Retina (tissue), 1 donor: ENCODE data around the gene CDH20.
A peak's percentile ranks its signal among the peaks of the same experiment; 100 is the strongest.

ENCODE experiments used
- DNase-seq: peaks from one replicate; pipeline ENCODE4 v3.0.0-alpha.2; 2016

Gene CDH20

GRCh38 chr18:61428266-61428665 is 95.0 kb downstream of the CDH20 start:
- peak; percentile 68 for DNase-seq

DNA sequence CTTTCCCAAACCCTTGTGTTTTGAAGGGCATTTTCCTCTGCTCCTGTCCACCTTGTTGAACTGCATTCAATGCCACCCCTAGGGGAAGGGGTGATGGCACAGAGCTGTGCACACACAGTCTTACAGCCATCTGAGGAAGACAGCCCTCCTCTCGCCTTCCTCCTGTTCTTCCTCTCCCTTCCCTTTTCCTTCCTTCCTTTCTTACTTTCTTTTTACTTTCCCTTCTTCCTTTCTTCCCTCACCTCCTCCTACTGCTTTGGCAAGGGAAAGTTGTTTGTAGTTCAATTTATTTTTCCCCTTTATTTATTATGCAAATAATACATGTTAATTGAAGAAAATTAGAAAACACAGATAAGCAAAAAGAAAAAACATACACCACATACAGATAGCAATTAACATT is 99.4 kb downstream of the CDH20 start:
- no peak for DNase-seq

GRCh38 chr18:61435064-61435652 is 101.9 kb downstream of the CDH20 start:
- no peak for DNase-seq

GRCh38 chr18:61443081-61443725 is 110.0 kb downstream of the CDH20 start:
- DNase-seq = no peak

- DNase-seq = no peak
Observed at GRCh38 chr18:61448316-61448715, 115.1 kb downstream of the CDH20 start.

- no peak for DNase-seq
Observed at GRCh38 chr18:61459896-61460648, 126.8 kb downstream of the CDH20 start.

DNA sequence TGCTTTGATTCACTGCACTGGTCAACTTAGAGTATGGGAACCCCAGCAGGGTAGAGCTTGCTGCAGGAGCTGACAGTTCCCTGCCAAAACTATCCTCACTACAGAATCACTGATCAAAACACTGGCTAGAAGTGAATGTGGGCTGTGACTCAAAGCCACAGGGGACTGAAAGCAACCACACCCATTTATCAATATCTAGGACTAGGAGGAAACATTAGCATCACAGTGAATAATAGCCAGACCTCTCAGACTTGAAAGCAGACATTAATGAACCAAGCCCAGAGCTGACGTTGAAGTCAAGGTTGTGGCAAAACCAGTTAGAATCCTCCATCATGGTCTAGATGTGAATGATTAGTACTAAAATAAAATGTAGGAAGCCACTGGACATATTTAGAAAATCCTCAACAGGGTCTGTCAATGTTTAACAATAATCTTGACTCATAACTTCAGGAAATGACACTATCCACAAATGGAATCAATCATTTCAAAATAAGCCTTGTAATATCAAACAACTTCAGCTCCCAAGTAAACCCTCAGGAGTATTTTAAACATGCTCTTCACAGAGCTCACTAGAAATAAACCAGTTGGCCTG is 131.4 kb downstream of the CDH20 start:
- no peak for DNase-seq

DNA sequence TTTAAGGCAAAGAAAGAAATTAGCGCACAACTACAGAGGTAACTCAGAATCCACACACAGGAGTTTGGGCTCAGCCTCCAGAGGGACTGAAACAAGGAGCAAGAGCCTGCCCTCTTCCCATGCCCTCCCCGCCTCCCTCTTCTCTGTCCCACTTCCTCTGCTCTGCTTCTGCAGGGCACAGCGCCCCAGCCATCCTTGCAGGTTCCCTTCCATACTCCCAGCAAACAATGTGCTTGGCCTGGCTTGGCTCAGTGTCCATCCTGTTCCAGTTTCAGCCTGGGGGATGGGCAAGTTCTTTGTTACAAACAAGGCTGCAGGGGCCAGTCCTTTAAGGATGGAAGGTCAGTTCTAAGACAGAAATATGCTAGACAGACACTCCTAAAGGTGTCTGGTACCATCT is 133.5 kb downstream of the CDH20 start:
- DNase-seq = no peak

GRCh38 chr18:61470031-61470674 is 136.9 kb downstream of the CDH20 start:
- DNase-seq = peak; percentile 91

DNA sequence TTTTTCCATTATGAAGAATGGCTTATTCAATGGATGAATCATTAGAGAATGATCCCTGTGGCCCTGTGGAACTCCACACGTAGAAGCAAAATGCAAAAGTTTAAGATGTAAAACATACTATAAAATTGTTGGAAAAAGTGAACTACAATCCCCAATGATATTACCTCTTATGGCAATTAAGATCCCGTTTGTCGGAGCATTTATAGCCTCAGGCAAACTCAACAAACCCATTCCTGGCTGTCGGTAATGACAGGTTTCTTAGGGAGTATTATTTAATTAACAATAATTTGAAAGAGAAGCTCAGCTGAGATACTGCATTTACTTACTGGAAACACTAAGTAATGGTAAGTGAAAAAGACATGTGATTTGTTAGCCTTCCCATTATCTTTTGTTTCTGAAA is 138.3 kb downstream of the CDH20 start:
- DNase-seq = peak; percentile 58

DNA sequence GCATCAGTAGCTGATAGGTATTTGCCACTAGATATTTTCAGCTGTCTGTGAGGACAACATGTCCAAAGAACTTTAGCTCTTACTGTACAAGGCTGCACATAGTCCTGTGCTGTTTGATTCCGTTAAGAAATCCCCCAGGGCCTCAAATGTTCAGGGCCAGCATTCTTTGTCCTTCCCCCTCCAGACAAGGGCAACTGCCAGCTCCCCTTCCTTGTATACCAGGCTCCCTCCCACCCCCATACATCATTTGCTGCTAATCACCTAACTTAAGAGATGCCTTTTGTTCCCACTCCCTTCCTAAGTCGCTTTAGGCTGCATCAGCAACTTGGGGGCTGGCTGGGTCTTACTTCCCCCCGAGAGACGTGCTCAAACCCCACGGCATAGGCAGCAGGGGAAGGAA is 138.7 kb downstream of the CDH20 start:
- peak; percentile 81 for DNase-seq

- no peak for DNase-seq
Observed at GRCh38 chr18:61474341-61474740, 141.1 kb downstream of the CDH20 start.

- no peak for DNase-seq
Observed at GRCh38 chr18:61474918-61475317, 141.7 kb downstream of the CDH20 start.

DNA sequence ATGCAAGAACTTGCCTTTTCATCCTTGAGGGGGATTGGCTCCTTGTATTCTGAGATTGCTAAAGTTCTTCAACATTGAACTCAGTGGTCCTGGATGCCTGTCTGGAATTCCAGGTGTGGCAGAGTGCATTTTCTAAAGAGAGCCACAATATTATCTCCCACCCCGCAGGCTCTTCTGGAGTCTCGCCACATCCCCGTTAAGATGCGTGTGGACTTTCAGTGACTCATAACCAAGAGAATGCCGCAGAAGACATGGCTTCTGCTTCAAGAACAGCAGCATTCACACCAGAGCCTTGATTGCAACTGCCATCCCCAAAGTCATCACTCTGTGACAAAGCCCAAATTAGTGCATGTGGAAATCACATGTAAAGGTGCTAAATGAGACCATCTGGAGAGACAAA is 142.7 kb downstream of the CDH20 start:
- DNase-seq = no peak

- DNase-seq = no peak
Observed at GRCh38 chr18:61489334-61489733, 156.1 kb downstream of the CDH20 start.

DNA sequence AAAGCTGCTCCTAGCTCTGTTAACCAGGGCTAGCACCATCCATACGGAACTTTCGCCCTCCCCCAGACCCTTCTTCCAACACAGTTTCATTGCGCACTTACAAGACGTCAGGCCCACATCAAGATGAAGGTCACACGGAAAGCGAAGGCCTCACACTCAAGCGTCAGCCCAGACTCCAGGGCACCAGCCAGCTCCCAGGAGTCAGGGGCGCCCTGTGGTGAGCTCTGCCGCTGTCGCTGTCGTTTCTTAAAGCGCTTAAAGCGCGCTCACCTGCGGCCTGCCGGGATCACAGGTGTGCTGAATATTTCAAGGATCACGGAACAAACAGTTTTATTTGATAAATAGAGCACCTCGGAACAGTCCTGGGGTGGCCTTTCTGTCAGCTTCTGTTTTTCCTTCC is 163.1 kb downstream of the CDH20 start:
- peak; percentile 50 for DNase-seq

DNA sequence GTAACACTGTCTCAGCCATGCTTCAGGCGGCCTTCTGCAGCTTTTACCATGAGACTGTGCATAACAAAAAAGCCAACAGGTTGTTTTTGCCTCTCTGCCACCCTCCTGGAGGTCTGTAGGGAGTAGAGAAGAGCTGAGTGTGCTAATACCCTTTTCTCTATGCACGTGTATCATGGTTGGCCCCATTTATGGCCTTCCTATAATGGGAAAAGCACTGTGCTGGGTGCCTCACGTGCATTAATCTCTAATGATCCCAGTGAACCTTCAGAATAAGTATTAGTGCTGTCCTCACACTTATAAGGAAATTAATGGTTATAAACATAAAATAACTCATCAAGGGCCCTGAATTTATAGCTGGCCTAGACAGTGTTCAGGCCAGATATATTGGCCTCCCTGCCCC is 164.2 kb downstream of the CDH20 start:
- no peak for DNase-seq

- DNase-seq = peak; percentile 76
Observed at GRCh38 chr18:61502472-61502871, 169.2 kb downstream of the CDH20 start.

DNA sequence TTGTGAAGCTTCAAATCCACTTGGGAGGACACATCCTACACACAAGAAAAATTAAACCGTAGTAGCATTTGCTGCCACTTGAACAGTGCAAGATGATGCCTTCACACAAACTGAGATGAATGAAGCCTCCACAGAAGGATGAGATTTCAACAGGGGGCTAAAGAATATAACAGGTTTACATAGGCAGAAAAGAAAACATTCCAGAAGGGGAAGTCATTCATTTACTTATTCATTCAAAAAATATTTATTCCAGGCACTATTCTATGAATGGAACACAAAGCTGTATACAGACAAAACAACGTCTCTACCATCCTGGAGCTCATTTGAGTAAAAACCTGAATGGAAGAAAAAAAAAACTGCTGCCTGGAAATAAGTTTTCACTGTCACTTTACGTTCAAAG is 170.5 kb downstream of the CDH20 start:
- DNase-seq = no peak

GRCh38 chr18:61528961-61529360 is 195.7 kb downstream of the CDH20 start:
- peak; percentile 57 for DNase-seq

- no peak for DNase-seq
Observed at GRCh38 chr18:61530681-61531080, 197.5 kb downstream of the CDH20 start.

GRCh38 chr18:61531182-61531581 is 198.0 kb downstream of the CDH20 start:
- DNase-seq = peak; percentile 36

GRCh38 chr18:61531891-61532290 is 198.7 kb downstream of the CDH20 start:
- no peak for DNase-seq
